Measurements from ENCODE around the gene FANCC.
A peak's percentile ranks its signal among the peaks of the same experiment; 100 is the strongest.

FANCC gene

GRCh38 chr9:95111716-95112115 is 205.8 kb downstream of the FANCC start:
- Histone ChIP-seq H3K4me1 (ENCODE audit: control insufficient read depth in 1 of 2, insufficient read depth in 2 of 2, low read length in 2 of 2) (peaks cover 0 to 6% of the 10 kb centered on the region in 2 donors), H3K36me3 (ENCODE audit: control insufficient read depth in 1 of 2, insufficient read depth in 2 of 2, low read length in 2 of 2) (peaks cover 11 to 37% of the 10 kb centered on the region in 2 donors), H3K9me3 (ENCODE audit: control insufficient read depth in 1 of 2, low read length in 2 of 2) (no peaks in the 10 kb centered on the region), H3K27ac (ENCODE audit: low read length) (no peak overlapping the region), H3K27me3 (ENCODE audit: low read depth, low read length) (no peaks in the 10 kb centered on the region), H3K4me3 (ENCODE audit: low read depth in 1 of 2, low read length in 2 of 2) (no peak overlapping the region)

GRCh38 chr9:95110921-95111525 is 206.5 kb downstream of the FANCC start:
- no peaks in the 10 kb centered on the region for H3K27me3 ChIP-seq (ENCODE audit: low read depth, low read length)
- no peak overlapping the region for H3K27ac ChIP-seq (ENCODE audit: low read length)
- H3K4me3 ChIP-seq (ENCODE audit: low read depth in 1 of 2, low read length in 2 of 2), result no peak overlapping the region
- peaks cover 0 to 10% of the 10 kb centered on the region in 2 donors for H3K4me1 ChIP-seq (ENCODE audit: control insufficient read depth in 1 of 2, insufficient read depth in 2 of 2, low read length in 2 of 2)
- no peaks in the 10 kb centered on the region for H3K9me3 ChIP-seq (ENCODE audit: control insufficient read depth in 1 of 2, low read length in 2 of 2)
- peaks cover 15 to 39% of the 10 kb centered on the region in 2 donors for H3K36me3 ChIP-seq (ENCODE audit: control insufficient read depth in 1 of 2, insufficient read depth in 2 of 2, low read length in 2 of 2)

DNA sequence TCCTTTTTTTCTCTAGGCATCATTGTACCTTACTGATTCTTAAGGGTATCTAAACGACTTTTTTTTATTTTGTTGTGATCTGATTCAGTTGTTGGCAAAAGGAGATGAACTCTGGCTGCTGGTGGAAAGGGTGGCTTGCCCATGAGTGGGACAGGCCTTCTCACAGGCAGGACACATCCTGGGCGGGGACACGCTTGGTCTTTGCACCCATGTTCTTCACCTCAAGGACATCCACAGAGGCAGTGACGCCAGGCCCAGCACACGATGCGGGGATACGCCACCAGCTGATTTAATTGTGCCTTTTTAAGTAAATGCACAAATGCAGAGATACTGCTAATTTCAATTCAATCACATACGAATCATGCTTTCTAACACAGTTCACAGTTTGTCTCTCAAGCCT is 208.1 kb downstream of the FANCC start:
- Histone ChIP-seq H3K9me3 (ENCODE audit: control insufficient read depth in 1 of 2, low read length in 2 of 2) (no peaks in the 10 kb centered on the region), H3K27me3 (ENCODE audit: low read depth, low read length) (no peaks in the 10 kb centered on the region), H3K36me3 (ENCODE audit: control insufficient read depth in 1 of 2, insufficient read depth in 2 of 2, low read length in 2 of 2) (peaks cover 15 to 39% of the 10 kb centered on the region in 2 donors), H3K4me1 (ENCODE audit: control insufficient read depth in 1 of 2, insufficient read depth in 2 of 2, low read length in 2 of 2) (peaks cover 0 to 10% of the 10 kb centered on the region in 2 donors), H3K4me3 (ENCODE audit: low read depth in 1 of 2, low read length in 2 of 2) (no peak overlapping the region), H3K27ac (ENCODE audit: low read length) (no peak overlapping the region)

DNA sequence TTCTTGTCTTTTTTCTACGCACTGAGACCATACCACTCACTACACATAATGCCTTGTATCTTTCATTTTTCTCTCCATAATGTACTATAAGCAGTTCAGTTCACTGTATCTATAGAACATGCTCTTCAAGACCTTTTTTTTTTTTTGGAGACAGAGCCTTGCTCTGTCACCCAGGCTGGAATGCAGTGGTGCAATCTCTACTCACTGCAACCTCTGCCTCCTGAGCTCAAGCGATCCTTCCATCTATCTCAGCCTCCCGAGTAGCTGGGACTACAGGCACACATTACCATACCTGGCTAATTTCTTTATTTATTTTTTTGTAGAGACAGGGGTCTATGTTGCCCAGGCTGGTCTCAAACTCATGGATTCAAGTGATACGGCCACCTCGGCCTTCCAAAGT is 208.7 kb downstream of the FANCC start:
- Histone ChIP-seq H3K9me3 (ENCODE audit: control insufficient read depth in 1 of 2, low read length in 2 of 2) (no peaks in the 10 kb centered on the region), H3K4me3 (ENCODE audit: low read depth in 1 of 2, low read length in 2 of 2) (no peak overlapping the region), H3K27me3 (ENCODE audit: low read depth, low read length) (no peaks in the 10 kb centered on the region), H3K27ac (ENCODE audit: low read length) (no peak overlapping the region), H3K4me1 (ENCODE audit: control insufficient read depth in 1 of 2, insufficient read depth in 2 of 2, low read length in 2 of 2) (peaks cover 0 to 17% of the 10 kb centered on the region in 2 donors), H3K36me3 (ENCODE audit: control insufficient read depth in 1 of 2, insufficient read depth in 2 of 2, low read length in 2 of 2) (peaks cover 15 to 39% of the 10 kb centered on the region in 2 donors)

DNA sequence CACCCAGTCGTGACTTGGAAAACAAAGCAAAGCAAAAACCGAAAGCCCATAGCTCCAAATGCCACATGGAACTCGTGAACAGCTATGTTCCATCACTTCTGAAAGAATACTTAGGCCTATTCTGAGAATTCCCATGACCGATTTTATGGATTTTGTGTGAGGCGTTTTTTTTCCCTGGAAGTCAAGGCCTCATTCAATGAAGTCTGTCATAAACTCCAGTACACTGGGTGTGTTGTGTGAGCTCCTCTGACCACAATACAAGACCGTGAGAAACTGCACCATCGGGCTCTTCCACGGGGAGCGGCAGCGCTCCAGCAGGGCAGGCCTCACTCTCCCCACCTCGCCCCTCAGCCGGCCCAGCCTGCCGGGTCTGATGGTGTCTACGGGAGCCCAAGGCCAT is 209.5 kb downstream of the FANCC start:
- Histone ChIP-seq H3K9me3 (ENCODE audit: control insufficient read depth in 1 of 2, low read length in 2 of 2) (no peaks in the 10 kb centered on the region), H3K27me3 (ENCODE audit: low read depth, low read length) (no peaks in the 10 kb centered on the region), H3K36me3 (ENCODE audit: control insufficient read depth in 1 of 2, insufficient read depth in 2 of 2, low read length in 2 of 2) (peaks cover 12 to 38% of the 10 kb centered on the region in 2 donors), H3K4me1 (ENCODE audit: control insufficient read depth in 1 of 2, insufficient read depth in 2 of 2, low read length in 2 of 2) (peaks cover 0 to 25% of the 10 kb centered on the region in 2 donors), H3K4me3 (ENCODE audit: low read depth in 1 of 2, low read length in 2 of 2) (no peak overlapping the region), H3K27ac (ENCODE audit: low read length) (no peak overlapping the region)

DNA sequence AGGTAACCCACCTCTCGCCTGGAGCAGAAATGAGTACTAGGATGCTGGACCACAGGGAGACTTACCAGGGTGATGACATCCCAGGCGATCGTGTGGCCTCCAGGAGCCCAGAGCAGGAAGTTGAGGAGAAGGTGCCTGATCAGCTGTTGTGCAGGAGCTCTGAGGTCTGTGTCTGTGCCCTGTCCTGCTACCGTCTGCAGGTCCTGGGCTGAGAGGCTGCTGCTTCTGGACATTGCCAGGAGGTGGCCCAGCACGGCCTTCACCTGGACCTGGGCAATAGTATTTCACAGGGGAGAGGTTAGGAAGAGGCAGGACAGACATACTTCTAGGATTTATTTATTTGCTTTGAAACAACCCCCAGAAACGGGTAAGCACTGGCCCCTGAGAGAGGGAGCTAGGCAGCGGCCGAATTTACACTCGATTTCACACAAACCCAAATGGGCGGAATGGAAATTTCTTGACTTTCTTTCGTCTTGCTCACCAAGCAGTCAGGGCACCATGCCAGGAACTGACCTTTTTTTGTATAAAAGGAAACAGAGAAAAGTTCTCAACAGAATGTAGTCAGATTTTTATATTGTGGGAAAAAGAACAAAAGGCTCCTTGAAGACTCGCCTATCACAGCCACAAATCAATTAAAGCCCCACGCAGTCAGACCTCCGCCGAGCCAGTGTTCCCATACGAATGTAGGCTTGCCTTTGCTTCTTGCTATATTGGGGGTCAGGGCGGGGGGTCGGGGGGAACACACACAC is 210.3 kb downstream of the FANCC start:
- Histone ChIP-seq H3K4me1 (ENCODE audit: control insufficient read depth in 1 of 2, insufficient read depth in 2 of 2, low read length in 2 of 2) (peaks cover 4 to 31% of the 10 kb centered on the region in 2 donors), H3K36me3 (ENCODE audit: control insufficient read depth in 1 of 2, insufficient read depth in 2 of 2, low read length in 2 of 2) (peaks cover 10 to 30% of the 10 kb centered on the region in 2 donors), H3K9me3 (ENCODE audit: control insufficient read depth in 1 of 2, low read length in 2 of 2) (no peaks in the 10 kb centered on the region), H3K4me3 (ENCODE audit: low read depth in 1 of 2, low read length in 2 of 2) (no peak overlapping the region), H3K27me3 (ENCODE audit: low read depth, low read length) (no peaks in the 10 kb centered on the region), H3K27ac (ENCODE audit: low read length) (peak overlapping the region; percentile 11)

- H3K4me3 ChIP-seq (ENCODE audit: low read depth in 1 of 2, low read length in 2 of 2), result no peak overlapping the region
- H3K27ac ChIP-seq (ENCODE audit: low read length), result no peak overlapping the region
- peaks cover 6 to 39% of the 10 kb centered on the region in 2 donors for H3K4me1 ChIP-seq (ENCODE audit: control insufficient read depth in 1 of 2, insufficient read depth in 2 of 2, low read length in 2 of 2)
- no peaks in the 10 kb centered on the region for H3K9me3 ChIP-seq (ENCODE audit: control insufficient read depth in 1 of 2, low read length in 2 of 2)
- H3K27me3 ChIP-seq (ENCODE audit: low read depth, low read length), result no peaks in the 10 kb centered on the region
- H3K36me3 ChIP-seq (ENCODE audit: control insufficient read depth in 1 of 2, insufficient read depth in 2 of 2, low read length in 2 of 2), result peaks cover 10 to 16% of the 10 kb centered on the region in 2 donors
Observed at GRCh38 chr9:95105519-95106287, 211.8 kb downstream of the FANCC start.

DNA sequence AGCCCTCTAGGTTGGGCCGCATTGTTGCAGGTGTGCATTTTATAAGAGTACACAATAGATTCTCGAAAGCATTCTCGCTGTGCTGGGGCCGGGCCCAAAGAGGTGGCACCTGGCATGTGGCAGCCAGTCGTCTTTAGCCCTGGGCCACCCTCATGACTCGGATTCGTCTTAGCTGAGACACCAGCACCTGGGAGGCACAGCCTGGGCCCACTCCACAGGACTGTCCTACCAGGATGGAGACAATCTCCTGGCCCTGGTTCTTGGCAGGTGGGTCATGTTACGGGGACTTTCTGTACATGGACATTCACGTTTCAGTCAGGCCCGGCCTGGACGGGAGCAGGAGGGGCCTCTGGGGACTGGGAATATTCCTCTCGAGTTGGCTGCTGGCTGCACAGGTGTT is 212.5 kb downstream of the FANCC start:
- no peaks in the 10 kb centered on the region for H3K27me3 ChIP-seq (ENCODE audit: low read depth, low read length)
- H3K36me3 ChIP-seq (ENCODE audit: control insufficient read depth in 1 of 2, insufficient read depth in 2 of 2, low read length in 2 of 2), result peaks cover 10 to 20% of the 10 kb centered on the region in 2 donors
- H3K4me3 ChIP-seq (ENCODE audit: low read depth in 1 of 2, low read length in 2 of 2), result no peak overlapping the region
- no peak overlapping the region for H3K27ac ChIP-seq (ENCODE audit: low read length)
- no peaks in the 10 kb centered on the region for H3K9me3 ChIP-seq (ENCODE audit: control insufficient read depth in 1 of 2, low read length in 2 of 2)
- peaks cover 6 to 44% of the 10 kb centered on the region in 2 donors for H3K4me1 ChIP-seq (ENCODE audit: control insufficient read depth in 1 of 2, insufficient read depth in 2 of 2, low read length in 2 of 2)

- Histone ChIP-seq H3K9me3 (ENCODE audit: control insufficient read depth in 1 of 2, low read length in 2 of 2) (no peaks in the 10 kb centered on the region), H3K27ac (ENCODE audit: low read length) (no peak overlapping the region), H3K4me3 (ENCODE audit: low read depth in 1 of 2, low read length in 2 of 2) (no peak overlapping the region), H3K4me1 (ENCODE audit: control insufficient read depth in 1 of 2, insufficient read depth in 2 of 2, low read length in 2 of 2) (peaks cover 6 to 48% of the 10 kb centered on the region in 2 donors), H3K36me3 (ENCODE audit: control insufficient read depth in 1 of 2, insufficient read depth in 2 of 2, low read length in 2 of 2) (peaks cover 7 to 19% of the 10 kb centered on the region in 2 donors), H3K27me3 (ENCODE audit: low read depth, low read length) (no peaks in the 10 kb centered on the region)
Observed at GRCh38 chr9:95104581-95104960, 212.9 kb downstream of the FANCC start.

DNA sequence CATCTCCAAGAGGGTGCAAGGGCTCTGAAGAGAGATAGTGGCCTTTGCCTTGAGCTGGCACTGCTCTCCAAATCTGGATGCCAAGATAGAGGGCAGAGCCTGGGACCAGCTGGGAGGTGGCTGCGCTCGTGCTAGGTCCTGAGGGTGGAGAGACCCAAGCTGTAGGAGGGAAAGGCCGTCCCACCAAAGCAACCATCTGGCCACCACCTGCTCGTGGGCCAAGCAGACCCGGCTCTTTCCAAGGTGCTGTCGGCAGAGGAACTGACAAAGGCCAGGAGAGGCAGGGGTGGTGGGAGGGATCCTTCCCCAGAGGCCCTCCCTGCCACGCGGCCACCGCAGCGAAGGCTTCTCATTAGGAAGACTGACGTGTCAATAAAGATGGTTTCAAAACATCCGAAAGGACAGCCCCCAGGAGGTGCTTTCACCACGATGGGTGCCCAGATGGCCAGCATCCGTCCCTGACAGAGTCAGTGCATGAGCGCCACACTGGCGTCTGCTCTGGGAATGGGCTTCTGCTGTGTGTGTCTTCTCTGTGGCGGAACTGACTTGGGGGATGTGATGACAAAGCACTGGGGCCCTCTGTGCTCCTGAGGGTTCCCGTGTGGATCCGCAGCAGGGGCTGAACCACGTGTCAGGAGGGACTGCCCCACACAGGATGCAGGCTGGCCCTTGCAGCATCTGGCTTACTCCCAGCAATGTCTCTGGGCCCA is 213.5 kb downstream of the FANCC start:
- H3K4me1 ChIP-seq (ENCODE audit: control insufficient read depth in 1 of 2, insufficient read depth in 2 of 2, low read length in 2 of 2), result peaks cover 6 to 52% of the 10 kb centered on the region in 2 donors
- H3K9me3 ChIP-seq (ENCODE audit: control insufficient read depth in 1 of 2, low read length in 2 of 2), result no peaks in the 10 kb centered on the region
- H3K27me3 ChIP-seq (ENCODE audit: low read depth, low read length), result no peaks in the 10 kb centered on the region
- H3K4me3 ChIP-seq (ENCODE audit: low read depth in 1 of 2, low read length in 2 of 2), result no peak overlapping the region
- peaks cover 5 to 14% of the 10 kb centered on the region in 2 donors for H3K36me3 ChIP-seq (ENCODE audit: control insufficient read depth in 1 of 2, insufficient read depth in 2 of 2, low read length in 2 of 2)
- H3K27ac ChIP-seq (ENCODE audit: low read length), result no peak overlapping the region
